ENCODE data around the gene GXYLT2. TPM values are rescaled to one million over a fixed set of nuclear protein-coding genes. Genes with fewer than 3 reads are reported as not detected.

Gene GXYLT2
- total and polyA plus RNA-seq, 2 donors (not counting 1 experiment from before 2014, with no cell fraction given) = 6.6 to 25.9 TPM

GRCh38 chr3:72972706-72973030 lies 84.8 kb downstream of the GXYLT2 start:
- no peak overlapping the region for H3K4me2 ChIP-seq (ENCODE audit: extremely low read depth, insufficient read depth, low read length)
- no peaks in the 10 kb centered on the region for H3K27me3 ChIP-seq (ENCODE audit: control insufficient read depth, insufficient read depth, low read length)
- DNase-seq (ENCODE audit: low read depth in 2 of 2) = no peak
- H4K20me1 ChIP-seq (ENCODE audit: control insufficient read depth, extremely low read depth, insufficient read depth, low read length) = no peaks in the 10 kb centered on the region
- no peaks in the 10 kb centered on the region for H3K9me3 ChIP-seq (ENCODE audit: control insufficient read depth, insufficient read depth, low read depth, low read length)
- H3K36me3 ChIP-seq (ENCODE audit: control insufficient read depth, insufficient read depth, low read length) = no peaks in the 10 kb centered on the region
- no peak overlapping the region for H2AFZ ChIP-seq (ENCODE audit: low read length)
- H3K79me2 ChIP-seq (ENCODE audit: control insufficient read depth, insufficient read depth, low read length) = no peaks in the 10 kb centered on the region
- no peak overlapping the region for H3K27ac ChIP-seq (ENCODE audit: insufficient read depth, low read length)
- no peak overlapping the region for H3K9ac ChIP-seq (ENCODE audit: insufficient read depth, low read length)
- TF ChIP-seq EZH2 (IDR thresholded peaks at IDR 0.05; ENCODE audit: low read length, missing control alignments) = no peak
- no peak for TF ChIP-seq CTCF (conservative IDR thresholded peaks at IDR 0.05 in 1 of 2, IDR thresholded peaks at IDR 0.05 in 1 of 2; ENCODE audit: low read depth in 1 of 2, low read length in 2 of 2)
- H3K4me3 ChIP-seq (replicated peaks in 1 of 4; ENCODE audit: control extremely low read depth in 1 of 4, insufficient read depth in 1 of 4, low read depth in 3 of 4, low read length in 4 of 4) = no peak overlapping the region
- no peaks in the 10 kb centered on the region for H3K4me1 ChIP-seq (ENCODE audit: control insufficient read depth, extremely low read depth, insufficient read depth, low read length)

GRCh38 chr3:72973031-72973723 lies 85.3 kb downstream of the GXYLT2 start:
- Histone ChIP-seq H3K79me2 (ENCODE audit: control insufficient read depth, insufficient read depth, low read length) (no peaks in the 10 kb centered on the region), H3K4me1 (ENCODE audit: control insufficient read depth, extremely low read depth, insufficient read depth, low read length) (no peaks in the 10 kb centered on the region), H3K27ac (ENCODE audit: insufficient read depth, low read length) (no peak overlapping the region), H3K9ac (ENCODE audit: insufficient read depth, low read length) (no peak overlapping the region), H3K4me2 (ENCODE audit: extremely low read depth, insufficient read depth, low read length) (no peak overlapping the region), H4K20me1 (ENCODE audit: control insufficient read depth, extremely low read depth, insufficient read depth, low read length) (no peaks in the 10 kb centered on the region), H3K36me3 (ENCODE audit: control insufficient read depth, insufficient read depth, low read length) (no peaks in the 10 kb centered on the region), H3K4me3 (replicated peaks in 1 of 4; ENCODE audit: control extremely low read depth in 1 of 4, insufficient read depth in 1 of 4, low read depth in 3 of 4, low read length in 4 of 4) (no peak overlapping the region), H2AFZ (ENCODE audit: low read length) (no peak overlapping the region), H3K9me3 (ENCODE audit: control insufficient read depth, insufficient read depth, low read depth, low read length) (no peaks in the 10 kb centered on the region), H3K27me3 (ENCODE audit: control insufficient read depth, insufficient read depth, low read length) (no peaks in the 10 kb centered on the region)
- no peak for TF ChIP-seq EZH2 (IDR thresholded peaks at IDR 0.05; ENCODE audit: low read length, missing control alignments)
- DNase-seq (ENCODE audit: low read depth in 2 of 2) = no peak

GRCh38 chr3:72973786-72974185 lies 85.9 kb downstream of the GXYLT2 start:
- Histone ChIP-seq H4K20me1 (ENCODE audit: control insufficient read depth, extremely low read depth, insufficient read depth, low read length) (no peaks in the 10 kb centered on the region), H3K79me2 (ENCODE audit: control insufficient read depth, insufficient read depth, low read length) (no peaks in the 10 kb centered on the region), H3K9ac (ENCODE audit: insufficient read depth, low read length) (no peak overlapping the region), H3K4me1 (ENCODE audit: control insufficient read depth, extremely low read depth, insufficient read depth, low read length) (no peaks in the 10 kb centered on the region), H2AFZ (ENCODE audit: low read length) (no peak overlapping the region), H3K4me2 (ENCODE audit: extremely low read depth, insufficient read depth, low read length) (no peak overlapping the region), H3K4me3 (replicated peaks in 1 of 4; ENCODE audit: control extremely low read depth in 1 of 4, insufficient read depth in 1 of 4, low read depth in 3 of 4, low read length in 4 of 4) (no peak overlapping the region), H3K27me3 (ENCODE audit: control insufficient read depth, insufficient read depth, low read length) (no peaks in the 10 kb centered on the region), H3K9me3 (ENCODE audit: control insufficient read depth, insufficient read depth, low read depth, low read length) (no peaks in the 10 kb centered on the region), H3K27ac (ENCODE audit: insufficient read depth, low read length) (no peak overlapping the region), H3K36me3 (ENCODE audit: control insufficient read depth, insufficient read depth, low read length) (no peaks in the 10 kb centered on the region)
- no peak for TF ChIP-seq EZH2 (IDR thresholded peaks at IDR 0.05; ENCODE audit: low read length, missing control alignments)
- TF ChIP-seq CTCF (conservative IDR thresholded peaks at IDR 0.05 in 1 of 2, IDR thresholded peaks at IDR 0.05 in 1 of 2; ENCODE audit: low read depth in 1 of 2, low read length in 2 of 2) = no peak
- no peak for DNase-seq (ENCODE audit: low read depth in 2 of 2)
